K562 (cell line): ENCODE measurements around the gene MEIS1. TPM values are rescaled to one million over a fixed set of nuclear protein-coding genes. Genes with fewer than 3 reads are reported as not detected.

ENCODE experiments used
- ATAC-seq: fragments of 200-7000 bp; cut with Tn5 transposase; 3 replicates; pipeline ENCODE4 v1.9.1; 2020; ENCODE audit warnings: moderate library complexity
- BruUV-seq: library from RNA; stranded (reverse); fragments of 400-500 nt; replicated peaks from 2 replicates; lab custom pipeline; 2021; lab: Mats Ljungman, UMichigan
- CTCF ChIA-PET: fragments of 300-600 bp; formaldehyde crosslinking; extraction: SDS; loops from one replicate; lab custom pipeline; 2021; ENCODE audit warnings: low intra/inter-chr PET ratio; lab: Yijun Ruan, JAX
- POLR2A ChIA-PET: fragments of 300-600, 350-650 bp; sonication (Branson Sonifier 250); formaldehyde crosslinking; extraction: SDS; loops from one replicate; lab custom pipeline; 2021; ENCODE audit warnings: antibody characterized with exemption, inconsistent platforms; lab: Yijun Ruan, JAX
- DNase-seq, 4 experiments: peaks; one replicate each; pipeline versions ENCODE4 v3.0.0 to v3.0.0-alpha.2; 2011 to 2018; ENCODE audit warnings: low spot score in 3 of 4, mixed read lengths in 3 of 4; ENCODE audit errors: extremely low read depth in 1 of 4
- FAIRE-seq: peaks from 2 replicates; lab custom pipeline; 2011; peaks lifted over from hg19 to GRCh38; lab: Jason Lieb, UNC
- H2AFZ ChIP-seq: 2 replicates; pipeline ENCODE4 v1.6.0; 2011; ENCODE audit warnings: low read depth, low read length, control low read depth, inconsistent platforms
- H3K27ac ChIP-seq: fragments of 200-600 bp; 3 replicates; pipeline ENCODE4 v1.8.0; 2011; ENCODE audit warnings: low read depth, mild to moderate bottlenecking, control low read depth, inconsistent platforms, low read length, moderate library complexity, mixed read lengths; ENCODE audit errors: extremely low read depth
- H3K27me3 ChIP-seq, 2 experiments: fragments of 300-600 bp in 1 of 2; 2 replicates in 1 of 2; 3 replicates in 1 of 2; pipeline versions ENCODE4 v1.6.0 to v1.8.0; 2011; ENCODE audit warnings: inconsistent platforms in 2 of 2, low read length in 2 of 2, mild to moderate bottlenecking in 1 of 2, mixed read lengths in 1 of 2, moderate library complexity in 1 of 2; ENCODE audit not compliant: control insufficient read depth in 2 of 2, insufficient read depth in 2 of 2
- H3K36me3 ChIP-seq: fragments of 300-600 bp; 3 replicates; pipeline ENCODE4 v1.8.0; 2011; ENCODE audit warnings: mild to moderate bottlenecking, low read length, inconsistent platforms; ENCODE audit not compliant: control insufficient read depth, insufficient read depth
- H3K4me1 ChIP-seq, 2 experiments: fragments of 200-600 bp in 1 of 2; replicated peaks in 1 of 2; 2 replicates in 1 of 2; 3 replicates in 1 of 2; pipeline versions ENCODE4 v1.5.1 to v1.8.0; 2011; ENCODE audit warnings: inconsistent platforms in 2 of 2, low read length in 2 of 2, mild to moderate bottlenecking in 1 of 2, mixed read lengths in 1 of 2, moderate library complexity in 1 of 2; ENCODE audit not compliant: control insufficient read depth in 2 of 2, insufficient read depth in 2 of 2
- H3K4me2 ChIP-seq: 2 replicates; pipeline ENCODE4 v1.6.1; 2011; ENCODE audit warnings: low read length, control low read depth, inconsistent platforms, mixed read lengths; ENCODE audit not compliant: insufficient read depth
- H3K4me3 ChIP-seq: fragments of 200-600 bp; sonication (generic), shearing (Covaris generic); 2 replicates; pipeline ENCODE4 v1.5.1; 2016; ENCODE audit warnings: control low read depth, inconsistent platforms
- H3K79me2 ChIP-seq: fragments of 200-600 bp; 3 replicates; pipeline ENCODE4 v1.8.0; 2011; ENCODE audit warnings: low read length, inconsistent platforms; ENCODE audit not compliant: control insufficient read depth, insufficient read depth
- H3K9ac ChIP-seq, 2 experiments: 2 replicates each; pipeline versions ENCODE4 v1.6.0 to v1.6.1; 2011; ENCODE audit warnings: low read depth in 2 of 2, low read length in 2 of 2, control low read depth in 1 of 2, inconsistent platforms in 1 of 2, mild to moderate bottlenecking in 1 of 2, mixed read lengths in 1 of 2; ENCODE audit not compliant: insufficient read depth in 1 of 2
- H3K9me1 ChIP-seq: one replicate; pipeline ENCODE4 v1.6.0; 2011; ENCODE audit warnings: inconsistent platforms, mild to moderate bottlenecking, low read length, moderate library complexity; ENCODE audit not compliant: control insufficient read depth, insufficient read depth
- H3K9me3 ChIP-seq: replicated peaks from 2 replicates; pipeline ENCODE4 v1.5.1; 2011; ENCODE audit warnings: low read depth, low read length, inconsistent platforms; ENCODE audit not compliant: control insufficient read depth, insufficient read depth
- H4K20me1 ChIP-seq: replicated peaks from 2 replicates; pipeline ENCODE4 v1.6.1; 2011; ENCODE audit warnings: low read length, inconsistent platforms, mixed read lengths; ENCODE audit not compliant: control insufficient read depth, insufficient read depth
- ARID1B ChIP-seq: fragments of 450-650 bp; IDR thresholded peaks from 2 replicates; pipeline ENCODE4 v1.6.1; 2016; ENCODE audit warnings: antibody characterized with exemption, mild to moderate bottlenecking, inconsistent platforms
- BHLHE40 ChIP-seq: IDR thresholded peaks from 2 replicates; pipeline ENCODE4 v1.6.1; 2011; ENCODE audit warnings: low read length, improper control_type of control experiment
- CREB1 ChIP-seq, 2 experiments: sonication (generic) in 1 of 2; formaldehyde crosslinking in 1 of 2; IDR thresholded peaks; 2 replicates each; pipeline versions ENCODE4 v1.6.1 to v1.8.0; 2012 to 2022; ENCODE audit warnings: inconsistent platforms in 1 of 2, mild to moderate bottlenecking in 1 of 2, missing genetic modification reagents in 1 of 2, moderate library complexity in 1 of 2
- FOXP4 ChIP-seq: sonication (generic); formaldehyde crosslinking; IDR thresholded peaks from 2 replicates; pipeline ENCODE4 v1.8.0; 2022; ENCODE audit warnings: mild to moderate bottlenecking, missing genetic modification reagents, borderline replicate concordance
- NFYB ChIP-seq: IDR thresholded peaks from 2 replicates; pipeline ENCODE4 v1.6.1; 2011; ENCODE audit warnings: mild to moderate bottlenecking, moderate library complexity; ENCODE audit not compliant: insufficient read length; ENCODE audit errors: extremely low read depth
- PHB ChIP-seq: fragments of 250-450 bp; sonication (Bioruptor Pico); IDR thresholded peaks from 2 replicates; pipeline ENCODE4 v1.5.0; 2021
- PTTG1 ChIP-seq: fragments of 450-650 bp; IDR thresholded peaks from 2 replicates; pipeline ENCODE4 v1.6.1; 2016; ENCODE audit warnings: low read depth, mild to moderate bottlenecking, missing genetic modification characterization, missing compliant biosample characterization
- TBP ChIP-seq: optimal IDR thresholded peaks from 2 replicates; pipeline ENCODE3; 2011; ENCODE audit warnings: low read depth, low read length, improper control_type of control experiment
- TEAD4 ChIP-seq, 2 experiments: sonication (generic) in 1 of 2; formaldehyde crosslinking in 1 of 2; IDR thresholded peaks; 2 replicates each; pipeline versions ENCODE4 v1.6.1 to v1.8.0; 2012 to 2022; ENCODE audit warnings: borderline replicate concordance in 1 of 2, inconsistent platforms in 1 of 2, low read length in 1 of 2, mild to moderate bottlenecking in 1 of 2, missing genetic modification reagents in 1 of 2
- TSC22D4 ChIP-seq: fragments of 450-650 bp; IDR thresholded peaks from 2 replicates; pipeline ENCODE4 v1.6.1; 2016; ENCODE audit warnings: missing genetic modification characterization, missing biosample characterization, control low read depth
- WGBS: fragments of 100-300 bp; shearing (Covaris generic); methylation state at CpG from one replicate; pipeline ENCODE4 v1.1.6; 2016; ENCODE audit warnings: low coverage, mixed read lengths; ENCODE audit not compliant: insufficient coverage; ENCODE audit errors: missing lambda C conversion rate; 5-methylcytosine and 5-hydroxymethylcytosine counted together
- in situ Hi-C: fragments of 300-500 bp; cut with MboI; formaldehyde crosslinking; loops from 4 replicates; pipeline ENCODE4 v1.15.0; 2018; ENCODE audit warnings: inconsistent platforms, mixed read lengths
- intact Hi-C: fragments of 100-400 bp; cut with micrococcal nuclease; formaldehyde crosslinking; loops from 2 replicates; pipeline ENCODE4 v1.14.2; 2022
- polyA plus RNA-seq, 8 experiments: library from polyadenylated mRNA; depleted of rRNA in 4 of 8; stranded (reverse) in 5 of 8; unstranded in 3 of 8; fragments of >200 nt; fragmentation: Nextera tagmentation in 2 of 8; fragmentation: Illumina TruSeq in 1 of 8; extraction: Ambion mirVana in 2 of 8; extraction: Trizol in 1 of 8; gene quantifications; 2 replicates each; pipeline versions ENCODE4 v1.2.1 to v1.2.3, GENCODE V29; 2011 to 2014; ENCODE audit warnings: inconsistent platforms in 1 of 8, missing spikeins in 1 of 8
- total RNA-seq, 7 experiments: library from RNA; depleted of rRNA in 6 of 7; stranded (reverse); fragments of >200 nt in 6 of 7; fragmentation: Illumina TruSeq in 2 of 7; extraction: Trizol in 2 of 7; gene quantifications; 2 replicates each; pipeline versions ENCODE4 v1.2.1 to v1.2.3, GENCODE V29; 2011 to 2021; ENCODE audit warnings: low replicate concordance in 1 of 7

Gene MEIS1
- total and polyA plus RNA-seq, 9 of the 15 experiments (the other 6 are each of a cell fraction or from before 2014, with no cell fraction given) = 2.3 to 9.0 (median 5.9) TPM

DNA sequence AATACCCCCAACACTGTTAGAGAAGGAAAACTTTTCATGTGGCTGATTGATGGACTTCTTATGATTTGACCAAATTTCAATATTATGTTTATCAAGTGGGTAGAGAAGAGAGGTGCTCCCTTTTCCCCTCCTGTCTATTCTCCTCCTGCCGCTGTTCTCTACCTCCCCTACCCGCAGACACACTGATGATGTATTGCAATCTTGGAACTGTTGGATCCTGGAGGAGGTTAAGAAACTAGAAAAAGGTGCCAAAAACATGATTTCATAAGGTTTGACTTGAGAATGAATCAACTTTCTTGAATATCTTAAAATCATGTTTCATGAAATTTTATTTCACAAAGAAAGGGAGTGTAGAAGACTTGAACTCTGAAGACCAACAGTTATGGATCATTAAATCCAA lies 125.8 kb downstream of the MEIS1 start (continued):
- no peak for TF ChIP-seq PHB (CRISPR knock-in tag)

GRCh38 chr2:66561645-66562303 lies 126.8 kb downstream of the MEIS1 start:
- BruUV-seq = no TSS peak

More at GRCh38 chr2:66561645-66562303, 126.8 kb downstream of the MEIS1 start:
- Histone ChIP-seq H3K4me1 (peaks cover 0 to 3% of the 10 kb centered on the region in 2 experiments; a peak in 1 of 5 replicates), H3K9me1 (no peaks in the 10 kb centered on the region), H4K20me1 (no peaks in the 10 kb centered on the region), H3K9ac (no peak overlapping the region), H3K27me3 (no peaks in the 10 kb centered on the region), H3K36me3 (no peaks in the 10 kb centered on the region), H3K4me2 (no peak overlapping the region), H3K9me3 (no peaks in the 10 kb centered on the region), H3K4me3 (no peak overlapping the region), H3K27ac (no peak overlapping the region), H3K79me2 (no peaks in the 10 kb centered on the region), H2AFZ (no peak overlapping the region)
- intact Hi-C loops = no loop called here
- no peak for TF ChIP-seq NFYB
- TF ChIP-seq TSC22D4 = no peak
- TF ChIP-seq CREB1 (IDR thresholded peaks at IDR 0.05) = no peak
- no peak for TF ChIP-seq CREB1 (CRISPR knock-in tag; IDR thresholded peaks at IDR 0.05)
- TF ChIP-seq PTTG1 (tag) = no peak
- TF ChIP-seq BHLHE40 = no peak
- no peak for TF ChIP-seq FOXP4 (CRISPR knock-in tag)
- TF ChIP-seq TEAD4 (IDR thresholded peaks at IDR 0.05; ENCODE audit: low read length) = no peak
- no peak for TF ChIP-seq TEAD4 (CRISPR knock-in tag; IDR thresholded peaks at IDR 0.05; ENCODE audit: borderline replicate concordance)
- TF ChIP-seq TBP = no peak
- TF ChIP-seq ARID1B = no peak
- POLR2A ChIA-PET = no interaction called here
- ATAC-seq (no peak), FAIRE-seq (no peak), DNase-seq (no peak)
- in situ Hi-C loops = no loop called here
- 55% methylated on average over 3 of the region's 3 CpGs for WGBS
- CTCF ChIA-PET = no interaction called here
